Colonic mucosa (tissue), 4 donors: ENCODE data around the gene CALML4. TPM values are rescaled to one million over a fixed set of nuclear protein-coding genes. Genes with fewer than 3 reads are reported as not detected.

ENCODE experiments used
- DNase-seq: peaks from one replicate; pipeline ENCODE4 v3.0.0-alpha.2; 2020
- H3K27ac ChIP-seq: fragments of 200-600 bp; one replicate; pipeline ENCODE4 v1.8.0; 2021
- H3K27me3 ChIP-seq: fragments of 200-600 bp; one replicate; pipeline ENCODE4 v1.8.0; 2021
- H3K36me3 ChIP-seq: fragments of 200-600 bp; one replicate; pipeline ENCODE4 v1.8.0; 2021
- H3K4me1 ChIP-seq: fragments of 200-600 bp; one replicate; pipeline ENCODE4 v1.8.0; 2021; ENCODE audit warnings: mild to moderate bottlenecking
- H3K4me3 ChIP-seq: fragments of 200-600 bp; one replicate; pipeline ENCODE4 v1.8.0; 2021
- H3K9ac ChIP-seq, 2 donors: one replicate each; pipeline ENCODE4 v1.7.0; 2013; ENCODE audit warnings: control low read depth in 2 of 2, low read depth in 2 of 2, low read length in 2 of 2
- H3K9me3 ChIP-seq: fragments of 200-600 bp; one replicate; pipeline ENCODE4 v1.8.0; 2021
- intact Hi-C: fragments of 100-400 bp; cut with DNase I; formaldehyde crosslinking; loops from one replicate; pipeline ENCODE4 v1.14.1; 2022
- total RNA-seq, 2 donors: library from RNA; stranded (reverse); fragmentation: NEBNext Ultra II Directional in 1 of 2; extraction: Animal tissue kit (Norgen Biotek cat#: 25700) in 1 of 2; gene quantifications; one replicate each; pipeline ENCODE4 v1.2.1, GENCODE V29; 2021
- TF ChIP-seq, protein P1 (sequence below): fragments of 200-600 bp; IDR thresholded peaks from one replicate; pipeline ENCODE4 v1.8.0; 2022; ENCODE audit warnings: antibody characterized with exemption, mild to moderate bottlenecking
- donor health status: healthy.
- donor health status: DM: no; HTN: no; CAD: no.
- donor health status: DM: no; HTN: no; CAD: no.

The CALML4 gene
- total RNA-seq, 2 donors from 2014 or later: 111 to 126 TPM

DNA sequence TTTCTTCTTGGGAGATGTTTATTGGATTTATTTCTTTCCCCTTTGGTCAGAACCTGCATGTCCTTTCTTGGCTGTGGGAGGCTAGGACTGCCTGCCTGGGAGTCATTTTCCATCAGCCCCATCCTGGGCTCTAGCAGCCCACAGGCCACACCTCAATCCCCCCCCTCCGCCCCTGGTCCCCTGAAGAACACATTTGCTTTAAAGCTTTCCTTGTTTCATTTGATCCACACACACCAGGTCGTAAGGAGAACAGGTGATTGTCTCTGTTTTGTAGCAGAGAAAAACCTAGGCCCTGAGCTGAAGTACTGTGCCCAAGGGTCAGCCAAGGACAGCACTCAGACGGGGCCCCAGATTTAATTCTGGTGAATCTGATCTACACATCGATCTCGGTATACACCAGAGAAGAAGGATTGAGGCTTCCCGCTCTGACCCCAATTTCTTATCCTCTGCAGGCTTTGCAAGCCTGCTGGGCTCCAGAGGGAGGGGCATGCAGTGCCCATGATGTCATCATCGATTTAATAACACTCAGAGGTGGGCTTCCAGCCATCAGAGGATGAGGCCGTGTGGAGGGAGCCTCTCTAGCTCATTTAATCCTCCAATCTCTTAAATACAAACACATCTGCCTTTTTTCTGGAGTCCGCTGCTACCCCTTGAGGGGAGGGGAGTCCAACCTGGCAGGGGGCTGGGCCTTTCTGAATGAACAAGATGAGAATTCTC, 26.1 kb upstream of the CALML4 start:
- Histone ChIP-seq H3K9ac (peak overlapping the region in 1 of 2 donors; percentile 30), H3K27me3 (no peaks in the 10 kb centered on the region), H3K4me1 (peaks cover 9% of the 10 kb centered on the region), H3K36me3 (no peaks in the 10 kb centered on the region), H3K4me3 (no peak overlapping the region), H3K9me3 (no peaks in the 10 kb centered on the region), H3K27ac (no peak overlapping the region)
- TF ChIP-seq, protein P1, sequence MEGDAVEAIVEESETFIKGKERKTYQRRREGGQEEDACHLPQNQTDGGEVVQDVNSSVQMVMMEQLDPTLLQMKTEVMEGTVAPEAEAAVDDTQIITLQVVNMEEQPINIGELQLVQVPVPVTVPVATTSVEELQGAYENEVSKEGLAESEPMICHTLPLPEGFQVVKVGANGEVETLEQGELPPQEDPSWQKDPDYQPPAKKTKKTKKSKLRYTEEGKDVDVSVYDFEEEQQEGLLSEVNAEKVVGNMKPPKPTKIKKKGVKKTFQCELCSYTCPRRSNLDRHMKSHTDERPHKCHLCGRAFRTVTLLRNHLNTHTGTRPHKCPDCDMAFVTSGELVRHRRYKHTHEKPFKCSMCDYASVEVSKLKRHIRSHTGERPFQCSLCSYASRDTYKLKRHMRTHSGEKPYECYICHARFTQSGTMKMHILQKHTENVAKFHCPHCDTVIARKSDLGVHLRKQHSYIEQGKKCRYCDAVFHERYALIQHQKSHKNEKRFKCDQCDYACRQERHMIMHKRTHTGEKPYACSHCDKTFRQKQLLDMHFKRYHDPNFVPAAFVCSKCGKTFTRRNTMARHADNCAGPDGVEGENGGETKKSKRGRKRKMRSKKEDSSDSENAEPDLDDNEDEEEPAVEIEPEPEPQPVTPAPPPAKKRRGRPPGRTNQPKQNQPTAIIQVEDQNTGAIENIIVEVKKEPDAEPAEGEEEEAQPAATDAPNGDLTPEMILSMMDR: no peak
- DNase-seq: no peak
- intact Hi-C loops: no loop called here

DNA sequence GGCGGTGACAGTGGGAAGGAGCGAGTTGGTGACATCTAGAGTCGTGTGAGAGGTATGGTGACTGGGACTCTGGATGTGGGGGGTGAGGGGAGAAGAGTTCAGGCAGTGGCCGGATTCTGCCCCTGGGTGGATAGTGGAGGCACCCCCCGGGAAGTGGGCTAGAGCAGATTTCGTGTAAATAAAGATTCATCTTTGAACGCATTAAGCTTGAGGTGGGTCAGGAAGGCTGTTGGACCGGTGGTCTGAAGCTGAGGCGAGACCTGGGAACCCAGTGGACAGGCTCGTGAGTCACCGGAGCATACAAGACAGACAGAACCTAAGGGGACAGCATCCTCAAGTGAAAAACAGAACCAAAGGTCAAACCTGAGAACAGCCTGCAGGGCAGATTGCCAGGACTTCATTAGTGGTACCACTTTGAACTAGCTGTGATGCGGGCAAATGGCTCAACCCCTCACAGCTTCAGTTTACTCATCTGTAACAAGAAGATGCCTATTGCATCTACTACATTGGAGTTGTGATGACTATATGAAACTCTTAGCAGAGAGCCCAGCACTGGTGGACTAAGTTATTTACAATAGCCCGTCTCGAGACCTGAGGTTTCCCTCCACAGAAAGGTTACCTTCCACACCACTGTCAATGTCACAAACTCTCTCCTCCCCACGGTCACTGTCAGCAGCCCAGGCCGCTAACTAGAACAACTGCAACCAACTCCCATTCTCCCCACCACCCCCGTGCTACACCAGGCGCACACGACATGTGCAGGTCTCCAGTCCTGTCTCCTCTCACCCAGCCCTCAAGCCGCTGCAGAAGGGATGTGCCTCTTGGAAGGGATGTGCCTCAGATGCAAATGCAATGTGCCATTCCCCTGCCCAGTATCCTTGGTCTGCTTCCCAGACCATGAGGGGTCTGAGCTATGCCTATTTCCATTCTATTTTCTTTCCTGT, 25.3 kb upstream of the CALML4 start:
- H3K36me3 ChIP-seq: no peaks in the 10 kb centered on the region
- no peak for DNase-seq
- no peaks in the 10 kb centered on the region for H3K9me3 ChIP-seq
- H3K9ac ChIP-seq: peak overlapping the region; percentile 37 to 68
- TF ChIP-seq, protein P1: no peak
- peaks cover 9% of the 10 kb centered on the region for H3K4me1 ChIP-seq
- H3K27ac ChIP-seq: no peak overlapping the region
- intact Hi-C loops: no loop called here
- H3K4me3 ChIP-seq: peak overlapping the region; percentile 97
- H3K27me3 ChIP-seq: no peaks in the 10 kb centered on the region

DNA sequence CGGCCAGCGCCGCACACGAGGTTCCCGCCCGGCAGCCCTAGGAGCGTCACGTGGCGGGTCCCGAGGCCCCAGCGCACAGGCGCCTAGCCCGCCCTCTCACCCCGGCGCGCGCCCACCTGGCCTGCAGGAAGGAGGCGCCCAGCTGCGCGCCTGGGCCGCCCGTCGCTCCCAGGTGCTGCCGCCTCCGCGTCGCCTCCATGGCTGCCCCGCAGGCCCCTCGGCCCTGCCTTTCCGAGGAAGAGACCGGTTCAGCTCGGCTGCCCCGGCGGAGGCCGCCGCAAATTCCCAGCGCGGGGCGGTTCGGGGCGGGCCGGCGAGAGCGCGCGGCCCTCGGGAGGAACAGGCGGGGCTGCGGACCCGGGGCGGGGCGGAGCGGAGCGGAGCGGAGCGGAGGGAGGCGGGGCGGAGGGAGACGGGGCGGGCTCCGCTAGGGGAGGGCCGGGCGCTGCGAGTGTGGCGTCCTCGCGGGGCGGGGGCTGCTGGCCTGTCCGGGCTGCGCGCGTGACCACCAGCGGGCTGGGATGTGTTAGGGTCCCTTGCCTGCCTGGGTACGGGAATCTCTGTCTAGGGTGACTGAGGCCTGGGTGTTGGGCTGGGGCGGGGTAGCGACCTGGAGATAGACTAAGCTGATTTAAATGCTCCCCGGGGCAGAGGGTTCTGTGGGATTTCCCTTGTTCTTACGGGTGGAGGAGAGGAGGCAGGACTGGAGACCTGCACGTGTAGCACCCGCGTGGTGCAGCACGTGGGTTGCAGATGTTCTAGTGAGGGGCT, 24.4 kb upstream of the CALML4 start, which contains the start of gene CLN6:
CLN6 (minus strand) TSS at position 343 of the 771 bp plus-strand sequence; CDS start at position 199, 144 bp downstream.
- Histone ChIP-seq H3K4me1 (peaks cover 9% of the 10 kb centered on the region), H3K27ac (peak within 1 kb of the TSS; percentile 76), H3K4me3 (peak within 1 kb of the TSS; percentile 97), H3K9ac (peak within 1 kb of the TSS; percentile 69 to 84), H3K27me3 (no peaks in the 10 kb centered on the region), H3K9me3 (no peaks in the 10 kb centered on the region), H3K36me3 (no peaks in the 10 kb centered on the region)
- DNase-seq: peak; percentile 81
- intact Hi-C loops: no loop called here
- TF ChIP-seq, protein P1: no peak

DNA sequence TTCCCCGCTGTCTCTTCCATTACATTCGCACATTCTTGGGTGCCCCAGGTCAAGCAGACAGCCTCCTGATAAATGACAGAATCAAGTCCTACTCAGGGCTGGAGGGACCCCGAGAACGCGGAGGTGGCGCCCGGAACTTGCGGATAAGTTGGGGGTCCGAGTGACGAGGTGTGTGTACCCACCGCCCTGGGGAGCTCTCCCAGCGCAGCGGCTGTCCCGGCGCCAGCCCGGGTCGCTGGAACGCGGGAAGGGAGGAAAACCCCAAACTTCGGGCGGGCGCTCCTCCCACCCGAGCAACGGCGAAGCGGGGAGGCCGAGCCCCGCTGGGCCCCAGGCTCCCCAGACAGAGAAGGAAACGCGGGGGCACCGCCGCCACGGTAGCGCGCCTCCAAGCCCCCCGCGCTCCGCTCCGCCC, 23.8 kb upstream of the CALML4 start:
- Histone ChIP-seq H3K9me3 (no peaks in the 10 kb centered on the region), H3K27ac (peak overlapping the region; percentile 76), H3K36me3 (no peaks in the 10 kb centered on the region), H3K4me1 (peaks cover 5% of the 10 kb centered on the region), H3K27me3 (no peaks in the 10 kb centered on the region), H3K9ac (peak overlapping the region; percentile 69 to 84), H3K4me3 (peak overlapping the region; percentile 97)
- TF ChIP-seq, protein P1: no peak
- intact Hi-C loops: no loop called here
- no peak for DNase-seq
